Measurements from ENCODE around the gene HLA-E.

- TF ChIP-seq CTCF (IDR thresholded peaks at IDR 0.05): no peak
- no peak for TF ChIP-seq POLR2AphosphoS5 (IDR thresholded peaks at IDR 0.05)
Observed at GRCh38 chr6:30533460-30534294, 44.4 kb downstream of the HLA-E start.

Data from sigmoid colon (tissue), 4 donors.